ENCODE measurements around the gene JUND.
A peak's percentile ranks its signal among the peaks of the same experiment; 100 is the strongest.

The JUND gene

DNA sequence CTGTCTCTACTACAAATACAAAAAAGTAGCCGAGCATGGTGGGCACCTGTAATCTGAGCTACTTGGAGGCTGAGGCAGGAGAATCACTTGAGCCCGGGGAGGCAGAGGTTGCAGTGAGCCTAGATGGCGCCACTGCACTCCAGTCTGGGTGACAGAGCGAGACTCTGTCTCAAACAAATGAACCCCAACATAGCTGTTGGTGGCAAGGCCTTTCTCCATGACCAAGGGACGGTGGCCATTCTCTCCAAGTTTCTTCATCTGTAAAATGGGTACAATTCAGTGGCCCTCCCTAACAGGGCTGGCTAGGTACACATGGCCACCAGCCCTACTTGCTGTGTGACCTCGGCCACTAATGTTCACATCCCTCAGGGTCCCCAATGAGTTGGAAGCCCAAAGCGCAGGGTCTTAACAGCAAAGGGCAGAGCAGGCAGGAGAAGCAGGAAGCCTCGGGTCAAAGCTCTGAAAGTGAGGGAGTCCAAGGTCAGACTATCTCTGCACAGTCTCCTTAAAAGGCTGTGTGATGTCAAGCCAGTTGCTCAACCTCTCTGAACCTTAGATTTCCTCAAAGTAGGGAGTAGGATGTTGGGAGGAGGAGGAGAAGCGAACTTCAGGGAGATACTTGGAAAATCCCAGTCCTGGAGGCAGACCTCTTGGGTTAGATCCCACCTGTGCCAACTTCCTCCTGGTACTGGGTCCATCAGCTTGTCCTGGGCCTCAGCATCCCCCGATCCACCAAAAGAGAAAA is 2.7 kb downstream of the JUND start:
- FAIRE-seq, result no peak
- no peak for TF ChIP-seq POLR2A (IDR thresholded peaks at IDR 0.05; ENCODE audit: low read depth, low read length)
- DNase-seq (ENCODE audit: insufficient read length, low spot score), result no peak

DNA sequence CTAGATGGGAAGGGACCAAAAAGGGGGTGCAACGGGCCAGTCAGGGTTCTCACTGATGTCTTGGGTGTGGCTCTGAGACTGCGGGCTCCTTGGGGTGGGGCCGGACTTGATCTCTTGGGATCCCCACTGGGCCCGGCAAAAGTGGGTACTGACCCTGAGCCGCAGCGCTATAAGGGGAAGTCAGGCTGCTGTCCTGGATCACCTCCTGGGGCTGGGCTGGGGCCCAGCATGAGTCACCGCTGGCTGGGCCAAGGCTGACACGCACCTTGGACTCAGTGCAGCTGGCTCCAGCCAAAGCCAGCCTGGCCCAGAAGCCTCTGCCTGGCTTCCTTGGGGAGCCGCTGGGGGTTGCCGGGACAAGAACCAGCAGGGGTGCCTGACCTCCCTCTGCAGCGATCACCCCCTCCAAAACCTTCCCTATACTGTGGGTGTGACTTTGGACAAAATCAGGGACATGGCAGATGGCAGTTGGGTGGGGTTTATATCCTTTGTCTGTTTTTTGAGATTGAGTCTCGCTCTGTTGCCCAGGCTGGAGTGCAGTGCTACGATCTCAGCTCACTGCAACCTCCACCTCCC is 6.6 kb downstream of the JUND start:
- DNase-seq (ENCODE audit: insufficient read length, low spot score) (peak; percentile 92), FAIRE-seq (no peak)
- no peak for TF ChIP-seq POLR2A (IDR thresholded peaks at IDR 0.05; ENCODE audit: low read depth, low read length)

DNA sequence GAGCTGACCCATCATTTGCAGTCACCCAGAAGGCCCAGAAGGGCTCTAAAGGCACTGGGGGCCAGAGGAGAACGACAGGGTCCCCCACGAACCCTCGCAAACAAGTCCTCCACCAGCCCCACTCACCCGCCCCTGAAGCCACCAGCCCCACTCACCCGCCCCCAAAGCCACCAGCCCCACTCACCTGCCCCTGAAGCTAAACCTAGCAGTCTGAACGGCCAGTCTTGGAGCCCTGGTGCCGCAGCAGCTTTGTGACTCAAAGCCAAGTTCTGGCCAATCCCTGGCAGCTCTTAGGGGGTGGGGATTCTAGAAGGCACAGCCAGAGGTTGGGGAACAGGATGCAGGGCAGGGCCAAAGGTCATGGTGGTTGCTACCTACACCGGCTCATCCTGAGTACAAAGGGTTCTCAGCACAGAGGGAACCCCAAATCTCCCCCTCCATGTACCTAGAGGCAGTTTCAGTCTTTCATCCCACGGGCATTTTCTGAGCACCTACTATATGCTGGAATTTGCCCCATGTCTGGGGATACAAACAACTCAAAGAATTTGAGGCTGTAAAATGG is 7.1 kb downstream of the JUND start, which contains the start of gene IQCN:
Gene IQCN (minus strand): TSS at position 234 of the 562 bp plus-strand sequence. CDS start 4,974 bp downstream, outside the sequence.
- TF ChIP-seq POLR2A (IDR thresholded peaks at IDR 0.05; ENCODE audit: low read depth, low read length), result no peak
- DNase-seq (ENCODE audit: insufficient read length, low spot score) (no peak), FAIRE-seq (no peak)

DNA sequence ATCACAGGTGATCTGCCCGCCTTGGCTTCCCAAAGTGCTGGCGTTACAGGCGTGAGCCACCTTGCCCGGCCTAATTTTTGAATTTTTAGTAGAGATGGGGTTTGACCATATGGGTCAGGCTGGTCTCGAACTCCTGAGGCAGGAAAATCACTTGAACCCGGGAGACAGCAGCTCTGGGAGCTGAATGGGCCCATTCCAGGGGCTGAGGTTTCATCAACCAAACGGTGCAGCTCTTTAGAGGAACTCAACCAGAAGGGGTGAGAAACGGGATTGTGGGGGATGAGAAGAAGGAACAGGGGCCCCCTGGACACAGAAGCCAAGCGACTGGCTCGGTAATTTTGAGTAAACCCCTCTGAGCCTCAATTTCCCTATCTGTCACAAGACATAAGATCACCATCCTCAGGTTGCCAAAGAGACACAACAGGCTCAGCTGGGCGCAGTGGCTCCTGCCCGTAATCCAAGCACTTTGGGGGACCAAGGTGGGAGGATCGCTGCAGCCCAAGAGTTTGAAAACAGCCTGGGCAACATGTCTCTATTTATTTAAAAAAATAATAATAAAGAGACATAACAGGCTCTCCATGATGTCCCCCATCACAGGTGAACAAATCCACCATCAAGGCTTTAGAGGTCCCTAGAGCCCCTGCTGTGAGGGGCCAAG is 7.7 kb downstream of the JUND start:
- DNase-seq (ENCODE audit: insufficient read length, low spot score) (no peak), FAIRE-seq (no peak)
- no peak for TF ChIP-seq POLR2A (IDR thresholded peaks at IDR 0.05; ENCODE audit: low read depth, low read length)

DNA sequence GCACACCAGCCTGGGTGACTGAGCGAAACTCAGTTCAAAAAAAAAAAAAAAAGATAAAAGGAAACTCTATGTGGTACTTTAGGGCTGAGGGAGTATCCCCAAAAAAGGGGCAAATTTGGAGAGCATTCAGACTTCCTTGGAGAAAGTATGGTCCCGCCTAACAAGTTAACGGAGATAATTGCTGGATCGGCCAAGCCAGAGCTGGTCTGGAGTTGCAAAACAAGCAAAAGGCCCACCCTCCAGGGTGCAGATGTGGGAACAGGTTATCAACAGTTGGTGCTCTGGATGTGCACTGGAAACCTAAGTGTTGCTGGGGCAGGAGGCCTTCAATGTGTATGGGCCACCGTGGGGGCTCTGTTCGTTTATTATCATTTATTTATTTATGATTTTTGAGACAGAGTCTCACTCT is 10.0 kb downstream of the JUND start:
- TF ChIP-seq POLR2A (IDR thresholded peaks at IDR 0.05; ENCODE audit: low read depth, low read length), result no peak
- FAIRE-seq, result no peak
- DNase-seq (ENCODE audit: insufficient read length, low spot score), result no peak

DNA sequence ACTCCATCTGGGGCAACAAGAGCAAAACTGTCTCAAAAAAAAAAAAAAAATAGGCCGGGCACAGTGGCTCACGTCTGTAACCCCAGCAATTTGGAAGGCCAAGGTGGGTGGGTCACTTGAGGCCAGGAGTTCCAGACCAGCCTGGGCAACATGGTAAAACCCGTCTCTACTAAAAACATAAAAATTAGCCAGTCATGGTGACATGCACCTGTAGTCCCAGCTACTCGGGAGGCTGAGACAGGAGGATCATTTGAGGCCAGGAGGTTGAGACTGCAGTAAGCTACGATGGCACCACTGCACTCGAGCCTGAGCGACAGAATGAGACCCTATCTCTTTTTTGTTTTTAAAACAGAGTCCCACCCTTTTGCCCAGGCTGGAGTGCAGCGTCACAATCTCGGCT is 11.1 kb downstream of the JUND start:
- FAIRE-seq (no peak), DNase-seq (ENCODE audit: insufficient read length, low spot score) (no peak)
- TF ChIP-seq POLR2A (IDR thresholded peaks at IDR 0.05; ENCODE audit: low read depth, low read length), result no peak

DNA sequence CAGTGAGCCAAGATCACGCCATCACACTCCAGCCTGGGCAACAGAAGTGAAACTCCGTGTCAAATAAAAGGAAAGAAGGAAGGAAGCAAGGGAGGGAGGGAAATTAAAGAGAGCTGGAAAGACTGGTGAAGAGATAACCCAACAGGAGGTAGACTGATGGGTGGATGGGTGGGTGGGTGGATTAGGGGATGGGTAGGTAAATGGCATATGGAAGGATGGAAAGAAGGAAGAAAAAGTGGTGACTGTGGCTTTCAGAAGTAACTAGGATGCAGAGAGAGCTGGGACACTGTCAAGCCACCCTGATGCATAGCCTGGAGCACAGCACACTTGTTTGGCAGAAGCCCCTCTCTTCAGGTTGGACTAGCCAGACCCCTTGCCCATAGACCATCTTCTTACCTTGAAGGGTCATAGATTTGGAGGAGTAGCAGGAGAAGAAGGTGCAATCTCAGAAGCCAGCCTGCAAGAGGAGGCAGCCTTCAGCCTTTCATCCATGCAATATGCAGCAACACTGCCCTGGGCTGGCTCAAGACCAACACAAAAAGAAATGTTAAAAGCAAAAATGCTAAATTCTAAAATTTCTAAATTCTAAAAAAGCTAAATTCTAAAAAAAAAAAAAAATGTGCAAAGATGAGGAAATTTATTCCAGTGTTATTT is 12.2 kb downstream of the JUND start:
- no peak for TF ChIP-seq POLR2A (IDR thresholded peaks at IDR 0.05; ENCODE audit: low read depth, low read length)

DNA sequence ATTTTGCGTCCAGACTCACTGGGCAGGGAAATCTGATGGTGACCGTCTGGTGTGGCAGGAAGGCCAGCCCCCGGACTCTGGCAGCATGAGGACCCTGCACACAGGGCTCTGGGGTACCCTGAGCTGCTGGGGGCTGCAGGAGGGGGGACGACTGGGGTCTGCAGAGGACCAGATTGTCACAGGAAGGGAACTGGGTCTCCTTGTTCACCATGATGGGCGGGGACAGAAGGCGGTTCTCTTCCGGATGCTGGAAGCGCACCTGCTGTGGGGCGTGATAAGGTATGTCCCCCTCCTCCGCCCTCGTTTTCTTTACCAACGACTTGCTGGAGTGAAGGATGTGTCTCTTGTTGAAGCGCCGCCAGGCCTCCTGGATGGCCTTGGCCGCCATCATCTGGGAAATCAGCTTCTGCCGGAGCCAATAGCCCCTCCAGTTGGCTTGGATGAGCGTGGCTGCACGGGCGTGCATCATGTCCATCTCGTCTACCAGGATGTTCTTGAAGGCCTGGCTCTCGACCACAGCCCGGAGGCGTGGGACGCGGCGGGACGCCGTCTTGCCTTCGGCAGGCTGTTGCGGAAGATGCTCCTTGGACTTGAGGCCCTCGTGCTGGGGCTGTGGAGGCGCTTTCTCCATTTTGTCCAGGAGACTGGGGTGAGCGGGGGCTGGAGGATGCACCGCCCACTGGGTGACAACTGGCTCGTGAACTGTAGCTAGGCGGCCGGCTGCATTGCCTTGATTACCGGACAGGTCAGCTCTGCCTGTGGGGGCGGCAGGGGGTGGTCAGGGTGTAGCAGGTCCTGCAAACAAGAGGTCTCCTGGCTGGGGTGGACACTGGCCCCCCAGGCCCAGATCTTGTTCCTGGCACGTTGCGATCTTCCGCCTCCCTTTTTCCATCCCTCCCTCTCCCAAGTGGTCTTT is 14.4 kb downstream of the JUND start:
- FAIRE-seq, result no peak
- no peak for TF ChIP-seq POLR2A (IDR thresholded peaks at IDR 0.05; ENCODE audit: low read depth, low read length)
- DNase-seq (ENCODE audit: insufficient read length, low spot score), result no peak

More for the DNA sequence above, 12.2 kb downstream of the JUND start:
- DNase-seq (ENCODE audit: insufficient read length, low spot score) (no peak), FAIRE-seq (no peak)

DNA sequence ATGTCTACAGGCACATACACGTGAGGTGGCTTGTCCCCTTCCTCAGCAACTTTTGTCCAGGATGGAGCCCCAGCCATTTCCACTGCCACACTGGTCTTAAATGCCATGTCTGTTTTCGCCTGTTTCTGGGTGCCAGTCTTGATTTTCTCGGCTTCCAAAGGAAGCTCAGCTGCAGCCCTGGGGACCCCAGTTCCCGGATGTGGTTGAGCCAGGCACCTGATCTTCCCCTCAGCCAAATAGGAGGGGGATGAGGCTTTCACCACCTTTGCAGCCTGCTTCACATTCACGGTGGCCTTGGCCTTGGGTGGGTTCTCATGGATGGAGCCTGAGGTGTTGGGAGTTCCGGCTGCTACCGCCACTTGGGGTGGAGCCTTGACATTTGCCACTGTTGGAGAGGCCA is 15.8 kb downstream of the JUND start:
- no peak for FAIRE-seq
- no peak for TF ChIP-seq POLR2A (IDR thresholded peaks at IDR 0.05; ENCODE audit: low read depth, low read length)
- no peak for DNase-seq (ENCODE audit: insufficient read length, low spot score)

DNA sequence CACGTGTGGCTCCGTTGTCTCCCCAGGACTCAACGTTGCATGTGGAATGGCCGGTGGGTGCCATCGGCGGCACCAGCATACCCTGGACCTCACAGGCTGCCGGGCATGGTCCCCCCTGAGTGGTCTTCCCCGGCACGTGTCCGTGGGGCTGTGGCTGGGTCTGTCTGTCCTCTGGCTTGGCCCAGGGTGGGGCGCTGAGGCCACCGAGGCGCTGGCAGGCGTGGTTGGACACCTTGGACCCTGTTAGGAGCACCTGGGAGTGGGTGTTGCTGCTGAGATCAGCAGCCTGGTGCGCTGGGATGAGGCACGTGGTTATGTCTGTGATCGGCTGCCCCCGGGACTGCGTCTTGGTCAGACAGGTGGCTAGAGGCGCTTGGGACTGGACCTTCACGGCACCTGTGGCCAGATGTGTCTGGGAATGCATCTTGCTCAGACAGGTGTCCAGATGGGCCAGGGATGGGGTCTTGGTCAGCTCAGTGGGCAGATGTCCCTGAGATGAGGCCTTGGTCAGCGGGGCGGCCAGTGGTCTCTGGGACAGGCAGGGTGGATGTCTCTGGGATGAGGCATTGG is 16.4 kb downstream of the JUND start:
- TF ChIP-seq POLR2A (IDR thresholded peaks at IDR 0.05; ENCODE audit: low read depth, low read length), result no peak
- DNase-seq (ENCODE audit: insufficient read length, low spot score), result no peak
- FAIRE-seq, result no peak

DNA sequence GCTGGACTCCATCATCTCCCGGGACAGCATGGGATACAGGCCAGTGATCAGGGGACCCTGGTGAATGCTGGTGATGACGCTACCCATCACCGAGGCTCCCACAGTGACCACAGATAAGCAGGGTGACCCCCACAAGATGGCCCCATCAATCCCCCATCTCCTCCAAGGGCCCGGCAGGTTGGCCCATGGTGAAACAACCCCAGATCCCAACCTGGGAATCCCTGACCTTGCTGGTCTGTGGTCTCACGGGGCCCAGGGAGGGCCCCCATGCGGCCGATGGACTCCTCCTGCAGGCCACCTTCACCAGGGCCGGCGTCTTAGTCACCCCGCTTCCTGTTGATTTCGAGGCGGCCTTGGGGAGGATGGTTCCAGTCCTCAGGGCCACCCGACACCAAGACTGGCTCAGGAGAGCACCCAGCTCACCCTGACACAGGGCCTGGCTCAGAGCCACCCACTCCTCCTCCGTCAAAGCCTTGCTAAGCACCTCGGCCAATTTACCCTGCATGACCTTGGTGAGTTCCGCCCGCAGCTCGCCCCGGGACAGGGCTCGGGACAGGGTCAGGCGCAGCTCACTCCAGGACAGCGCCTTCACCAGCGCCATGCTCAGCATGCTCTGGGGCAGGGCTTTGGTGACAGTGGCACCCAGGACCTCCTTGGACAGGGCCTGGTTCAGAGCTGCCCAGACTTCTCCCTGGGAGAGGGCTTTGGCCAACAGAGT is 17.1 kb downstream of the JUND start:
- TF ChIP-seq POLR2A (IDR thresholded peaks at IDR 0.05; ENCODE audit: low read depth, low read length), result no peak
- DNase-seq (ENCODE audit: insufficient read length, low spot score) (no peak), FAIRE-seq (no peak)

All from H54 (cell line).